Endothelial cell of umbilical vein (primary cell): Measurements from ENCODE around the gene ACSF3. TPM values are rescaled to one million over a fixed set of nuclear protein-coding genes. Genes with fewer than 3 reads are reported as not detected.

Experiments
- BruUV-seq: library from RNA; stranded (reverse); fragments of 400-500 nt; replicated peaks from 2 replicates; lab custom pipeline; 2021; lab: Mats Ljungman, UMichigan
- CTCF ChIA-PET: fragments of 300-600, 350-600 bp; sonication (Branson Sonifier 250); formaldehyde crosslinking; loops from one replicate; lab custom pipeline; 2021; ENCODE audit warnings: antibody characterized with exemption, inconsistent platforms; lab: Charles Lee
- POLR2A ChIA-PET: fragments of 300-600, 350-600 bp; sonication (Branson Sonifier 250); formaldehyde crosslinking; loops from one replicate; lab custom pipeline; 2021; ENCODE audit warnings: antibody characterized with exemption, inconsistent platforms; lab: Charles Lee
- DNase-seq: peaks from one replicate; pipeline ENCODE4 v3.0.0-alpha.2; 2011; ENCODE audit warnings: low read depth, low spot score
- FAIRE-seq: peaks from 2 replicates; lab custom pipeline; 2011; peaks lifted over from hg19 to GRCh38; lab: Jason Lieb, UNC
- H2AFZ ChIP-seq: 2 replicates; pipeline ENCODE4 v1.6.0; 2012; ENCODE audit warnings: low read depth, low read length, control low read depth, inconsistent platforms
- H3K27ac ChIP-seq: 2 replicates; pipeline ENCODE4 v1.5.1; 2011; ENCODE audit warnings: low read depth, mild to moderate bottlenecking, control low read depth, low read length, moderate library complexity; ENCODE audit not compliant: insufficient read depth
- H3K27me3 ChIP-seq, 2 experiments: 2 replicates each; pipeline versions ENCODE4 v1.6.0 to v1.6.1; 2011; ENCODE audit warnings: low read length in 2 of 2, mixed read lengths in 1 of 2; ENCODE audit not compliant: control insufficient read depth in 2 of 2, insufficient read depth in 2 of 2
- H3K36me3 ChIP-seq, 2 experiments: 2 replicates in 1 of 2; 3 replicates in 1 of 2; pipeline ENCODE4 v1.5.1; 2011; ENCODE audit warnings: low read length in 2 of 2, mild to moderate bottlenecking in 1 of 2, moderate library complexity in 1 of 2; ENCODE audit not compliant: control insufficient read depth in 2 of 2, insufficient read depth in 2 of 2; ENCODE audit errors: extremely low read depth in 1 of 2
- H3K4me1 ChIP-seq: 3 replicates; pipeline ENCODE4 v1.5.1; 2011; ENCODE audit warnings: mild to moderate bottlenecking, low read length; ENCODE audit not compliant: control insufficient read depth, insufficient read depth; ENCODE audit errors: extremely low read depth
- H3K4me2 ChIP-seq: 2 replicates; pipeline ENCODE4 v1.6.1; 2011; ENCODE audit warnings: low read length, control low read depth, mixed read lengths; ENCODE audit not compliant: insufficient read depth
- H3K4me3 ChIP-seq, 3 experiments: fragments of 200-600 bp in 1 of 3; sonication (generic), shearing (Covaris generic) in 1 of 3; replicated peaks in 1 of 3; 2 replicates each; pipeline ENCODE4 v1.5.1; 2011 to 2016; ENCODE audit warnings: control low read depth in 3 of 3, low read length in 3 of 3, mild to moderate bottlenecking in 2 of 3, inconsistent platforms in 1 of 3, low read depth in 1 of 3, moderate library complexity in 1 of 3; ENCODE audit not compliant: insufficient read depth in 1 of 3
- H3K79me2 ChIP-seq: 2 replicates; pipeline ENCODE4 v1.6.0; 2012; ENCODE audit warnings: low read length, inconsistent platforms; ENCODE audit not compliant: control insufficient read depth, insufficient read depth
- H3K9ac ChIP-seq: replicated peaks from 2 replicates; pipeline ENCODE3; 2011; ENCODE audit warnings: low read length, control low read depth; ENCODE audit not compliant: insufficient read depth; ENCODE audit errors: extremely low read depth
- H3K9me1 ChIP-seq: replicated peaks from 3 replicates; pipeline ENCODE4 v1.6.0; 2011; ENCODE audit warnings: mild to moderate bottlenecking, low read length; ENCODE audit not compliant: control insufficient read depth, insufficient read depth; ENCODE audit errors: extremely low read depth
- H3K9me3 ChIP-seq: replicated peaks from 2 replicates; pipeline ENCODE4 v1.5.1; 2012; ENCODE audit warnings: low read length, inconsistent platforms; ENCODE audit not compliant: control insufficient read depth, insufficient read depth
- H4K20me1 ChIP-seq: replicated peaks from 2 replicates; pipeline ENCODE3; 2011; ENCODE audit warnings: mild to moderate bottlenecking, low read length; ENCODE audit not compliant: control insufficient read depth, insufficient read depth; ENCODE audit errors: extremely low read depth
- CTCF ChIP-seq, 2 donors: IDR thresholded peaks; 1 replicate in 1 of 2; 2 replicates in 1 of 2; pipeline ENCODE4 v1.5.1; 2011; ENCODE audit warnings: low read length in 2 of 2, mild to moderate bottlenecking in 2 of 2, moderate library complexity in 2 of 2, control low read depth in 1 of 2, inconsistent platforms in 1 of 2, low read depth in 1 of 2; ENCODE audit not compliant: insufficient read depth in 1 of 2; ENCODE audit errors: extremely low read depth in 1 of 2
- EZH2 ChIP-seq: IDR thresholded peaks from 2 replicates; pipeline ENCODE4 v1.6.1; 2012; ENCODE audit warnings: borderline replicate concordance, low read depth, mild to moderate bottlenecking, moderate library complexity, low read length, inconsistent platforms; ENCODE audit not compliant: severe bottlenecking
- FOS ChIP-seq: IDR thresholded peaks from 2 replicates; pipeline ENCODE4 v1.6.1; 2011; ENCODE audit warnings: mild to moderate bottlenecking, low read length, moderate library complexity, borderline replicate concordance; ENCODE audit not compliant: insufficient read depth
- GATA2 ChIP-seq: IDR thresholded peaks from 2 replicates; pipeline ENCODE4 v1.7.0; 2011; ENCODE audit warnings: low read depth, mild to moderate bottlenecking, moderate library complexity, mixed read lengths, low read length; ENCODE audit not compliant: insufficient read length, insufficient read depth
- JUN ChIP-seq: IDR thresholded peaks from 2 replicates; pipeline ENCODE4 v1.6.1; 2011; ENCODE audit warnings: borderline replicate concordance, low read depth; ENCODE audit not compliant: insufficient read length, insufficient read depth
- MYC ChIP-seq: IDR thresholded peaks from one replicate; pipeline ENCODE4 v1.6.1; 2011; ENCODE audit warnings: mild to moderate bottlenecking, low read depth, low read length
- POLR2A ChIP-seq: IDR thresholded peaks from 2 replicates; pipeline ENCODE4 v1.6.1; 2012; ENCODE audit warnings: low read depth, mild to moderate bottlenecking, control low read depth, low read length
- POLR2AphosphoS5 ChIP-seq: IDR thresholded peaks from 2 replicates; pipeline ENCODE4 v1.6.1; 2012; ENCODE audit warnings: low read depth, mild to moderate bottlenecking, control low read depth, low read length, moderate library complexity; ENCODE audit not compliant: insufficient read depth
- dilution Hi-C: fragments of 300-500 bp; cut with MboI; formaldehyde crosslinking; loops from one replicate; pipeline ENCODE4 v1.15.0; 2019; ENCODE audit warnings: low sequenced_read_pairs; ENCODE audit not compliant: extremely low pct_ligation_motif_present
- intact Hi-C: fragments of 100-400 bp; cut with micrococcal nuclease; formaldehyde crosslinking; loops from one replicate; pipeline ENCODE4 v1.10.0; 2022
- polyA plus RNA-seq, 4 experiments: library from polyadenylated mRNA; depleted of rRNA in 3 of 4; stranded (reverse) in 3 of 4; unstranded in 1 of 4; fragments of >200 nt; gene quantifications; 2 replicates each; pipeline versions ENCODE4 v1.2.1 to v1.2.3, GENCODE V29; 2011 to 2012; ENCODE audit warnings: missing spikeins in 1 of 4
- total RNA-seq: library from RNA; stranded (reverse); gene quantifications from 2 replicates; pipeline ENCODE4 v1.2.3, GENCODE V29; 2021

The ACSF3 gene
- total and polyA plus RNA-seq, 2 donors (not counting 3 experiments of a cell fraction or from before 2014, with no cell fraction given): 18.6 to 33.2 TPM

- Histone ChIP-seq H3K9ac (no peak overlapping the region), H4K20me1 (no peaks in the 10 kb centered on the region), H3K27ac (no peak overlapping the region), H3K4me1 (no peaks in the 10 kb centered on the region), H2AFZ (no peak overlapping the region), H3K79me2 (no peaks in the 10 kb centered on the region), H3K27me3 (peaks cover 4 to 5% of the 10 kb centered on the region in 2 experiments), H3K4me2 (no peak overlapping the region), H3K9me1 (no peaks in the 10 kb centered on the region), H3K9me3 (no peaks in the 10 kb centered on the region), H3K4me3 (no peak overlapping the region), H3K36me3 (no peaks in the 10 kb centered on the region)
- TF ChIP-seq POLR2A (no peak), JUN (no peak), CTCF (IDR thresholded peaks at IDR 0.05; ENCODE audit: extremely low read depth in 1 of 2, insufficient read depth in 1 of 2, low read depth in 1 of 2, low read length in 2 of 2) (no peak), GATA2 (no peak), FOS (no peak), EZH2 (no peak), MYC (no peak), POLR2AphosphoS5 (no peak)
- intact Hi-C loops: no loop called here
- ChIA-PET CTCF (no interaction called here), POLR2A (interaction anchor here (0.5 kb wide), 1 partner anchor 25 kb away, joined by 6 read pairs; no protein-coding TSS in a partner anchor)
- DNase-seq: no peak
- dilution Hi-C loops: no loop called here
- no peak for FAIRE-seq
- no TSS peak for BruUV-seq
These were observed 9.2 kb upstream of the ACSF3 start for GRCh38 chr16:89084411-89084810.
